ENCODE results near the gene PCDHB10.

DNA sequence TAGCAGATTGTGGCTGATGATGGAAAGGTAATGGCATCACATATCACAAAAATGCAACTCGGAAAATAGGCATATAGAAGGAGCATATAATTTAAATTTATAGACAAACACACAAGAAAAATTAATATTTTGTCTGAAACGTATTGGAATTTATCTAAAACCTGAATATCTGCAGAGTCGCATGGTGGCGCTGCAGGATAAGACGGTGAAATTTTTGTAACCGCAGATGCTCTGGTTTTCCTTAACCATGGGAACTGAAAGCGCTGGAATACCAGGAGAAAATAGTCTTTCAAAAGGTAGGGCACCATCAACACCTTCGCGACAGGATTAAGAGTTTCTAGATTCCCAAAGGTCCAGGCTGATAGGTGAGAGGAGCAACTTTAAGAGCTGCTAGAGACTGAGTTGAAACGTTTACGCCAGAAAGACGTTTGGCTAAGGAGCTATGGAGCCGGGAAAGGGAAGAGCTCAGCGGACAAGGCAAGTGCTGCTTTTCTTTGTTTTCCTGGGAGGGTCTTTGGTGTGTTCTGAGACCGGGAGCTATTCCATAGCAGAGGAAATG, 42.0 kb downstream of the PCDHB10 start:
- no peak for TF ChIP-seq RCOR1 (conservative IDR thresholded peaks at IDR 0.05; ENCODE audit: low read depth, low read length)
- TF ChIP-seq, protein P1, sequence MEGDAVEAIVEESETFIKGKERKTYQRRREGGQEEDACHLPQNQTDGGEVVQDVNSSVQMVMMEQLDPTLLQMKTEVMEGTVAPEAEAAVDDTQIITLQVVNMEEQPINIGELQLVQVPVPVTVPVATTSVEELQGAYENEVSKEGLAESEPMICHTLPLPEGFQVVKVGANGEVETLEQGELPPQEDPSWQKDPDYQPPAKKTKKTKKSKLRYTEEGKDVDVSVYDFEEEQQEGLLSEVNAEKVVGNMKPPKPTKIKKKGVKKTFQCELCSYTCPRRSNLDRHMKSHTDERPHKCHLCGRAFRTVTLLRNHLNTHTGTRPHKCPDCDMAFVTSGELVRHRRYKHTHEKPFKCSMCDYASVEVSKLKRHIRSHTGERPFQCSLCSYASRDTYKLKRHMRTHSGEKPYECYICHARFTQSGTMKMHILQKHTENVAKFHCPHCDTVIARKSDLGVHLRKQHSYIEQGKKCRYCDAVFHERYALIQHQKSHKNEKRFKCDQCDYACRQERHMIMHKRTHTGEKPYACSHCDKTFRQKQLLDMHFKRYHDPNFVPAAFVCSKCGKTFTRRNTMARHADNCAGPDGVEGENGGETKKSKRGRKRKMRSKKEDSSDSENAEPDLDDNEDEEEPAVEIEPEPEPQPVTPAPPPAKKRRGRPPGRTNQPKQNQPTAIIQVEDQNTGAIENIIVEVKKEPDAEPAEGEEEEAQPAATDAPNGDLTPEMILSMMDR (IDR thresholded peaks at IDR 0.05 in 2 of 3, conservative IDR thresholded peaks at IDR 0.05 in 1 of 3; ENCODE audit: control insufficient read depth in 2 of 3, extremely low read depth in 1 of 3, insufficient read depth in 1 of 3, low read depth in 3 of 3, low read length in 3 of 3), result no peak; a peak in 1 of 6 replicates
